ENCODE results near the gene CCSAP.

- TF ChIP-seq CTCF (IDR thresholded peaks at IDR 0.05) (no peak), POLR2A (IDR thresholded peaks at IDR 0.05) (no peak)
Observed at GRCh38 chr1:229279242-229279641, 63.6 kb downstream of the CCSAP start.
